ENCODE results near the gene CENPA.

DNA sequence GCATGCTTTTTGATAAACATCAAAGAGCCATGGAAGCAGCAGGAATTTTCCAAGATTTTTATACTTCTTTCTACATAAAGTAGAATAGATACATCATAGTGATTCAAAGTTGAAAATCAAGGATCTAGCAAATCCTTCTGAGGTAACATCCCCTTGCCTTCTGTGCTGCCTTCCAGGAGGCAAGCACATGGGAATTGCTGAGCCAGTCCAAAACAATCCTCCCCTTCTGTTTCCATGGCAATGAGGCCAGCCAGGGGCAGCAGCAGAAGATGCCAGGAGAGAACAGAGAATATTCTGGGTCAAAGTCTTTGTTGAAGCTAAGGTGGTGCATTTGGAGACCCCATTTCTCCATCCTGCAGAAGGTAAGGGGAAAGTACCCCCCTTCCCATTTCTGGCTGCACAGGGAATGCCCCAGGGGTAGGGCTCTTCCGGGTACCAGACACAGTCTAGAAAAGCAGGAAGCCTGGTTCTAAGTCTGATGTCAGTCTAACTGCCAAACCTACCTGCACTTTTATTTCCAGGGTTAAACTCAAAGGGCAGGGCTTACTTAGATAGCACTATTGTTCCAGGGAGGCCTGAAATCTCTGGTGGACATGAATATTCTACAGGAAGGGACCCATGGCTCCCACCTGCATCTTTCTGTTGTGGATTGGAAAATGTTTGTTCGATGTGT, 22.1 kb downstream of the CENPA start:
- TF ChIP-seq, protein P1, sequence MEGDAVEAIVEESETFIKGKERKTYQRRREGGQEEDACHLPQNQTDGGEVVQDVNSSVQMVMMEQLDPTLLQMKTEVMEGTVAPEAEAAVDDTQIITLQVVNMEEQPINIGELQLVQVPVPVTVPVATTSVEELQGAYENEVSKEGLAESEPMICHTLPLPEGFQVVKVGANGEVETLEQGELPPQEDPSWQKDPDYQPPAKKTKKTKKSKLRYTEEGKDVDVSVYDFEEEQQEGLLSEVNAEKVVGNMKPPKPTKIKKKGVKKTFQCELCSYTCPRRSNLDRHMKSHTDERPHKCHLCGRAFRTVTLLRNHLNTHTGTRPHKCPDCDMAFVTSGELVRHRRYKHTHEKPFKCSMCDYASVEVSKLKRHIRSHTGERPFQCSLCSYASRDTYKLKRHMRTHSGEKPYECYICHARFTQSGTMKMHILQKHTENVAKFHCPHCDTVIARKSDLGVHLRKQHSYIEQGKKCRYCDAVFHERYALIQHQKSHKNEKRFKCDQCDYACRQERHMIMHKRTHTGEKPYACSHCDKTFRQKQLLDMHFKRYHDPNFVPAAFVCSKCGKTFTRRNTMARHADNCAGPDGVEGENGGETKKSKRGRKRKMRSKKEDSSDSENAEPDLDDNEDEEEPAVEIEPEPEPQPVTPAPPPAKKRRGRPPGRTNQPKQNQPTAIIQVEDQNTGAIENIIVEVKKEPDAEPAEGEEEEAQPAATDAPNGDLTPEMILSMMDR (conservative IDR thresholded peaks at IDR 0.05 in 1 of 2, IDR thresholded peaks at IDR 0.05 in 1 of 2; ENCODE audit: extremely low read depth in 1 of 2, insufficient read depth in 1 of 2, low read depth in 1 of 2, low read length in 2 of 2) = no peak
- no peak for TF ChIP-seq EZH2 (IDR thresholded peaks at IDR 0.05; ENCODE audit: borderline replicate concordance, low read length)

All from mammary epithelial cell (primary cell).